GM19240 (cell line): ENCODE results near the gene MBD3.
A peak's percentile ranks its signal among the peaks of the same experiment; 100 is the strongest.

ENCODE experiments used
- DNase-seq: peaks from one replicate; pipeline ENCODE4 v3.0.0; 2011; ENCODE audit warnings: low spot score; ENCODE audit not compliant: insufficient read length

Gene MBD3

GRCh38 chr19:1619094-1619439, 26.4 kb upstream of the MBD3 start:
- DNase-seq: no peak

- DNase-seq: peak; percentile 75
Observed at GRCh38 chr19:1618157-1619093, 25.8 kb upstream of the MBD3 start.

- no peak for DNase-seq
Observed at GRCh38 chr19:1616875-1617274, 24.2 kb upstream of the MBD3 start.

- no peak for DNase-seq
Observed at GRCh38 chr19:1616396-1616795, 23.7 kb upstream of the MBD3 start.

GRCh38 chr19:1615156-1615765, 22.6 kb upstream of the MBD3 start:
- no peak for DNase-seq

- no peak for DNase-seq
Observed at GRCh38 chr19:1613808-1614570, 21.3 kb upstream of the MBD3 start.

GRCh38 chr19:1613146-1613545, 20.5 kb upstream of the MBD3 start:
- DNase-seq: no peak

GRCh38 chr19:1612114-1613086, 19.7 kb upstream of the MBD3 start:
- no peak for DNase-seq

- DNase-seq: no peak
Observed at GRCh38 chr19:1611353-1611752, 18.7 kb upstream of the MBD3 start.

- no peak for DNase-seq
Observed at GRCh38 chr19:1610579-1610978, 17.9 kb upstream of the MBD3 start.

- no peak for DNase-seq
Observed at GRCh38 chr19:1609680-1610474, 17.2 kb upstream of the MBD3 start.

GRCh38 chr19:1609103-1609396, 16.4 kb upstream of the MBD3 start:
- DNase-seq: no peak

GRCh38 chr19:1608359-1609102, 15.9 kb upstream of the MBD3 start:
- no peak for DNase-seq

GRCh38 chr19:1606138-1606651, 13.5 kb upstream of the MBD3 start:
- DNase-seq: no peak

- DNase-seq: peak; percentile 97
Observed at GRCh38 chr19:1605236-1606137, 12.8 kb upstream of the MBD3 start, which contains the start of gene UQCR11. Gene UQCR11, minus strand, starts transcription at chr19:1605462. Its CDS starts 53 bp downstream, at chr19:1605409.

GRCh38 chr19:1602091-1602707, 9.5 kb upstream of the MBD3 start:
- no peak for DNase-seq

GRCh38 chr19:1601613-1602064, 9.0 kb upstream of the MBD3 start:
- DNase-seq: no peak

GRCh38 chr19:1599460-1599846, 6.8 kb upstream of the MBD3 start:
- DNase-seq: no peak
